ENCODE data around the gene ZNF559.

GRCh38 chr19:9289231-9289884, 34.6 kb upstream of the ZNF559 start:
- TF ChIP-seq POLR2A (IDR thresholded peaks at IDR 0.05) (no peak), CTCF (IDR thresholded peaks at IDR 0.05) (no peak), EP300 (IDR thresholded peaks at IDR 0.05) (no peak)

All from ovary (tissue), 3 donors.